MV-4-11 (cell line): ENCODE results near the gene LRRC49.
"Not testable (repeated sequence)": the region's sequence is repeated elsewhere in the genome, so short reads cannot be mapped to it uniquely, and the experiment has no call there.

ENCODE experiments used
- DNase-seq: peaks from one replicate; lab custom pipeline; 2025; lab: John Stamatoyannopoulos, UW

Gene LRRC49

GRCh38 chr15:70922119-70922518, 29.5 kb downstream of the LRRC49 start:
- DNase-seq, result no peak

GRCh38 chr15:70923311-70924080, 30.9 kb downstream of the LRRC49 start:
- no peak for DNase-seq

- not testable (repeated sequence) for DNase-seq
These were observed 34.3 kb downstream of the LRRC49 start for GRCh38 chr15:70926914-70927313.

- DNase-seq, result no peak
These were observed 39.2 kb downstream of the LRRC49 start for GRCh38 chr15:70931821-70932220.

- no peak for DNase-seq
These were observed 39.8 kb downstream of the LRRC49 start for GRCh38 chr15:70932397-70932796.

GRCh38 chr15:70933411-70933810, 40.8 kb downstream of the LRRC49 start:
- no peak for DNase-seq

- no peak for DNase-seq
These were observed 43.0 kb downstream of the LRRC49 start for GRCh38 chr15:70935631-70936030.

GRCh38 chr15:70936326-70936725, 43.7 kb downstream of the LRRC49 start:
- DNase-seq, result no peak

- not testable (repeated sequence) for DNase-seq
These were observed 50.7 kb downstream of the LRRC49 start for GRCh38 chr15:70943285-70943684.

- no peak for DNase-seq
These were observed 55.0 kb downstream of the LRRC49 start for GRCh38 chr15:70947351-70948335.

- DNase-seq, result no peak
These were observed 58.3 kb downstream of the LRRC49 start for GRCh38 chr15:70950953-70951352.

- DNase-seq, result no peak
These were observed 61.5 kb downstream of the LRRC49 start for GRCh38 chr15:70954171-70954570.

GRCh38 chr15:70954733-70955132, 62.1 kb downstream of the LRRC49 start:
- no peak for DNase-seq

GRCh38 chr15:70955151-70955550, 62.5 kb downstream of the LRRC49 start:
- DNase-seq, result no peak

GRCh38 chr15:70956201-70956995, 63.8 kb downstream of the LRRC49 start:
- DNase-seq, result no peak

- DNase-seq, result no peak
These were observed 69.5 kb downstream of the LRRC49 start for GRCh38 chr15:70962084-70962483.

- DNase-seq, result no peak
These were observed 70.6 kb downstream of the LRRC49 start for GRCh38 chr15:70963199-70963598.

GRCh38 chr15:70964058-70964457, 71.4 kb downstream of the LRRC49 start:
- DNase-seq, result no peak

GRCh38 chr15:70964686-70965085, 72.1 kb downstream of the LRRC49 start:
- no peak for DNase-seq

GRCh38 chr15:70967646-70968045, 75.0 kb downstream of the LRRC49 start:
- DNase-seq, result no peak

- DNase-seq, result peak; percentile 2
These were observed 81.6 kb downstream of the LRRC49 start for GRCh38 chr15:70974004-70974832.
